HepG2 (cell line): ENCODE measurements around the gene ACAN. TPM values are rescaled to one million over a fixed set of nuclear protein-coding genes. Genes with fewer than 3 reads are reported as not detected.

Experiments
- DRAP1 ChIP-seq: IDR thresholded peaks from 2 replicates; pipeline ENCODE4 v1.6.1; 2016; ENCODE audit warnings: missing genetic modification reagents, missing compliant biosample characterization
- EZH2 ChIP-seq: conservative IDR thresholded peaks from 2 replicates; pipeline ENCODE4 v1.6.1; 2012; ENCODE audit warnings: mild to moderate bottlenecking, low read depth, low read length, moderate library complexity
- GABPB1 ChIP-seq: IDR thresholded peaks from 2 replicates; pipeline ENCODE4 v1.6.1; 2016; ENCODE audit warnings: mild to moderate bottlenecking, missing genetic modification reagents, moderate library complexity, missing compliant biosample characterization
- MAX ChIP-seq: IDR thresholded peaks from 2 replicates; pipeline ENCODE4 v1.6.1; 2012; ENCODE audit warnings: inconsistent platforms
- SP5 ChIP-seq: IDR thresholded peaks from 2 replicates; pipeline ENCODE4 v1.6.1; 2016; ENCODE audit warnings: low read depth, borderline replicate concordance
- ZNF276 ChIP-seq: sonication (generic); formaldehyde crosslinking; IDR thresholded peaks from 2 replicates; pipeline ENCODE4 v1.4.0; 2020; ENCODE audit warnings: mild to moderate bottlenecking, low read depth, missing genetic modification reagents
- ZNF564 ChIP-seq: sonication (generic); formaldehyde crosslinking; IDR thresholded peaks from 2 replicates; pipeline ENCODE4 v1.8.1; 2023; ENCODE audit warnings: mild to moderate bottlenecking, missing genetic modification reagents
- polyA plus RNA-seq, 8 experiments: library from polyadenylated mRNA; depleted of rRNA in 3 of 8; stranded (reverse) in 7 of 8; unstranded in 1 of 8; fragments of >200 nt; fragmentation: Illumina TruSeq in 4 of 8; extraction: Trizol in 4 of 8; gene quantifications; 2 replicates each; pipeline versions ENCODE4 v1.2.1 to v1.2.3, GENCODE V29; 2011 to 2016; ENCODE audit warnings: low read depth in 4 of 8, missing spikeins in 1 of 8, mixed read lengths in 1 of 8; ENCODE audit not compliant: insufficient read depth in 1 of 8
- total RNA-seq, 5 experiments: library from RNA; depleted of rRNA; stranded (reverse); fragments of >200 nt; fragmentation: Illumina TruSeq; extraction: Trizol; gene quantifications; 2 replicates each; pipeline ENCODE4 v1.2.3, GENCODE V29; 2016; ENCODE audit warnings: low read depth in 1 of 5
- TF ChIP-seq, protein P1 (sequence below), 2 experiments: fragments of 450-650 bp in 1 of 2; sonication (generic) in 1 of 2; formaldehyde crosslinking in 1 of 2; IDR thresholded peaks; 2 replicates each; pipeline versions ENCODE4 v1.6.1 to v1.8.0; 2016 to 2022; ENCODE audit warnings: antibody characterized with exemption in 1 of 2, mild to moderate bottlenecking in 1 of 2, missing genetic modification reagents in 1 of 2
- TF ChIP-seq, protein P2 (sequence below): sonication (generic); formaldehyde crosslinking; IDR thresholded peaks from 2 replicates; pipeline ENCODE4 v1.4.0; 2020; ENCODE audit warnings: missing genetic modification reagents
- TF ChIP-seq, protein P3 (sequence below): sonication (generic); formaldehyde crosslinking; IDR thresholded peaks from 2 replicates; pipeline ENCODE4 v1.8.1; 2023; ENCODE audit warnings: mild to moderate bottlenecking, moderate library complexity, missing genetic modification reagents

ACAN gene
- total and polyA plus RNA-seq, 2 of the 13 experiments (the other 11 are each of a cell fraction or from before 2014, with no cell fraction given) = not detected

- 0 out of 2 replicates have a peak, but pooled peaks have one; percentile 40 for TF ChIP-seq ZNF276 (CRISPR knock-in tag)
- TF ChIP-seq ZNF564 (CRISPR knock-in tag) = no peak
- TF ChIP-seq, protein P1, sequence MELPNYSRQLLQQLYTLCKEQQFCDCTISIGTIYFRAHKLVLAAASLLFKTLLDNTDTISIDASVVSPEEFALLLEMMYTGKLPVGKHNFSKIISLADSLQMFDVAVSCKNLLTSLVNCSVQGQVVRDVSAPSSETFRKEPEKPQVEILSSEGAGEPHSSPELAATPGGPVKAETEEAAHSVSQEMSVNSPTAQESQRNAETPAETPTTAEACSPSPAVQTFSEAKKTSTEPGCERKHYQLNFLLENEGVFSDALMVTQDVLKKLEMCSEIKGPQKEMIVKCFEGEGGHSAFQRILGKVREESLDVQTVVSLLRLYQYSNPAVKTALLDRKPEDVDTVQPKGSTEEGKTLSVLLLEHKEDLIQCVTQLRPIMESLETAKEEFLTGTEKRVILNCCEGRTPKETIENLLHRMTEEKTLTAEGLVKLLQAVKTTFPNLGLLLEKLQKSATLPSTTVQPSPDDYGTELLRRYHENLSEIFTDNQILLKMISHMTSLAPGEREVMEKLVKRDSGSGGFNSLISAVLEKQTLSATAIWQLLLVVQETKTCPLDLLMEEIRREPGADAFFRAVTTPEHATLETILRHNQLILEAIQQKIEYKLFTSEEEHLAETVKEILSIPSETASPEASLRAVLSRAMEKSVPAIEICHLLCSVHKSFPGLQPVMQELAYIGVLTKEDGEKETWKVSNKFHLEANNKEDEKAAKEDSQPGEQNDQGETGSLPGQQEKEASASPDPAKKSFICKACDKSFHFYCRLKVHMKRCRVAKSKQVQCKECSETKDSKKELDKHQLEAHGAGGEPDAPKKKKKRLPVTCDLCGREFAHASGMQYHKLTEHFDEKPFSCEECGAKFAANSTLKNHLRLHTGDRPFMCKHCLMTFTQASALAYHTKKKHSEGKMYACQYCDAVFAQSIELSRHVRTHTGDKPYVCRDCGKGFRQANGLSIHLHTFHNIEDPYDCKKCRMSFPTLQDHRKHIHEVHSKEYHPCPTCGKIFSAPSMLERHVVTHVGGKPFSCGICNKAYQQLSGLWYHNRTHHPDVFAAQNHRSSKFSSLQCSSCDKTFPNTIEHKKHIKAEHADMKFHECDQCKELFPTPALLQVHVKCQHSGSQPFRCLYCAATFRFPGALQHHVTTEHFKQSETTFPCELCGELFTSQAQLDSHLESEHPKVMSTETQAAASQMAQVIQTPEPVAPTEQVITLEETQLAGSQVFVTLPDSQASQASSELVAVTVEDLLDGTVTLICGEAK (IDR thresholded peaks at IDR 0.05) = no peak
- TF ChIP-seq, protein P1 (CRISPR knock-in tag; IDR thresholded peaks at IDR 0.05) = 0 out of 2 replicates have a peak, but pooled peaks have one; percentile 17
- TF ChIP-seq, protein P2, sequence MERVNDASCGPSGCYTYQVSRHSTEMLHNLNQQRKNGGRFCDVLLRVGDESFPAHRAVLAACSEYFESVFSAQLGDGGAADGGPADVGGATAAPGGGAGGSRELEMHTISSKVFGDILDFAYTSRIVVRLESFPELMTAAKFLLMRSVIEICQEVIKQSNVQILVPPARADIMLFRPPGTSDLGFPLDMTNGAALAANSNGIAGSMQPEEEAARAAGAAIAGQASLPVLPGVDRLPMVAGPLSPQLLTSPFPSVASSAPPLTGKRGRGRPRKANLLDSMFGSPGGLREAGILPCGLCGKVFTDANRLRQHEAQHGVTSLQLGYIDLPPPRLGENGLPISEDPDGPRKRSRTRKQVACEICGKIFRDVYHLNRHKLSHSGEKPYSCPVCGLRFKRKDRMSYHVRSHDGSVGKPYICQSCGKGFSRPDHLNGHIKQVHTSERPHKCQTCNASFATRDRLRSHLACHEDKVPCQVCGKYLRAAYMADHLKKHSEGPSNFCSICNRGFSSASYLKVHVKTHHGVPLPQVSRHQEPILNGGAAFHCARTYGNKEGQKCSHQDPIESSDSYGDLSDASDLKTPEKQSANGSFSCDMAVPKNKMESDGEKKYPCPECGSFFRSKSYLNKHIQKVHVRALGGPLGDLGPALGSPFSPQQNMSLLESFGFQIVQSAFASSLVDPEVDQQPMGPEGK (CRISPR knock-in tag) = peak; percentile 70
- TF ChIP-seq, protein P3, sequence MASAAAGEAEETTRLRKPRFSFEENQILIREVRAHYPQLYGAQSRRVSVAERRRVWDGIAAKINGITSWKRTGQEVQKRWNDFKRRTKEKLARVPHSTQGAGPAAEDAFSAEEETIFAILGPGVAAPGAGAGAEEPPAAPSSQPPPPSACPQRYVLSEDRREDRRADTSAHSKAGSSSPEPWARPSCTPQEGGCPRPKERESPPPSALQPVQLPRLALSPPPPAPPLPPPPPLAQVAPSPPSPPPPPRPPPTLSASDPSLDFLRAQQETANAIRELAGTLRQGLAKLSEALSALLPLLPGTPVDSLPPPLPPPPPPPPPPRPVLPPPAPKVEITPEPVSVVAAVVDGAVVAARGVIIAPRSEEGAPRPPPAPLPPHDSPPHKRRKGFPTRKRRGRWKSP = peak; percentile 72
- 0 out of 2 replicates have a peak, but pooled peaks have one; percentile 52 for TF ChIP-seq MAX
- peak; percentile 54; the same call in 1 of the 2 replicates for TF ChIP-seq DRAP1 (CRISPR knock-in tag)
- 0 out of 2 replicates have a peak, but pooled peaks have one; percentile 28 for TF ChIP-seq SP5 (CRISPR knock-in tag)
- 0 out of 2 replicates have a peak, but pooled peaks have one; percentile 38 for TF ChIP-seq EZH2
- peak; percentile 53 for TF ChIP-seq GABPB1
Observed at GRCh38 chr15:88913017-88913849, 110.0 kb downstream of the ACAN start, which contains the start of gene MFGE8 (continued).
